ENCODE measurements around the gene SYTL3.

SYTL3 gene

GRCh38 chr6:158797331-158798310 lies 147.8 kb downstream of the SYTL3 start:
- H3K4me3 Mint-ChIP-seq: no peak overlapping the region
- peak overlapping the region; percentile 49 for H3K27ac Mint-ChIP-seq
- no peaks in the 10 kb centered on the region for H3K27me3 Mint-ChIP-seq (ENCODE audit: low read depth)
- peaks cover 54% of the 10 kb centered on the region for H3K4me1 Mint-ChIP-seq (ENCODE audit: low read depth)
- H3K36me3 Mint-ChIP-seq (ENCODE audit: low read depth): peaks cover 33% of the 10 kb centered on the region
- no peak for DNase-seq (ENCODE audit: low spot score)
- no peaks in the 10 kb centered on the region for H3K9me3 Mint-ChIP-seq

- Mint-ChIP-seq H3K4me3 (no peak overlapping the region), H3K9me3 (no peaks in the 10 kb centered on the region), H3K4me1 (ENCODE audit: low read depth) (peaks cover 55% of the 10 kb centered on the region), H3K27me3 (ENCODE audit: low read depth) (no peaks in the 10 kb centered on the region), H3K27ac (peak overlapping the region; percentile 4), H3K36me3 (ENCODE audit: low read depth) (peaks cover 35% of the 10 kb centered on the region)
- no peak for DNase-seq (ENCODE audit: low spot score)
Measured at GRCh38 chr6:158798311-158798710, 148.5 kb downstream of the SYTL3 start.

GRCh38 chr6:158799051-158799792 lies 149.4 kb downstream of the SYTL3 start:
- Mint-ChIP-seq H3K27me3 (ENCODE audit: low read depth) (no peaks in the 10 kb centered on the region), H3K4me3 (no peak overlapping the region), H3K36me3 (ENCODE audit: low read depth) (peaks cover 36% of the 10 kb centered on the region), H3K9me3 (no peaks in the 10 kb centered on the region), H3K4me1 (ENCODE audit: low read depth) (peaks cover 56% of the 10 kb centered on the region), H3K27ac (no peak overlapping the region)
- DNase-seq (ENCODE audit: low spot score): no peak

- peaks cover 63% of the 10 kb centered on the region for H3K4me1 Mint-ChIP-seq (ENCODE audit: low read depth)
- no peak for DNase-seq (ENCODE audit: low spot score)
- peaks cover 37% of the 10 kb centered on the region for H3K36me3 Mint-ChIP-seq (ENCODE audit: low read depth)
- no peak overlapping the region for H3K4me3 Mint-ChIP-seq
- no peaks in the 10 kb centered on the region for H3K27me3 Mint-ChIP-seq (ENCODE audit: low read depth)
- H3K27ac Mint-ChIP-seq: no peak overlapping the region
- H3K9me3 Mint-ChIP-seq: no peaks in the 10 kb centered on the region
Measured at GRCh38 chr6:158801655-158802294, 151.9 kb downstream of the SYTL3 start.

- H3K4me3 Mint-ChIP-seq: peak overlapping the region; percentile 73
- H3K27me3 Mint-ChIP-seq (ENCODE audit: low read depth): no peaks in the 10 kb centered on the region
- peaks cover 47% of the 10 kb centered on the region for H3K36me3 Mint-ChIP-seq (ENCODE audit: low read depth)
- H3K9me3 Mint-ChIP-seq: no peaks in the 10 kb centered on the region
- H3K27ac Mint-ChIP-seq: peak overlapping the region; percentile 79
- peak; percentile 42 for DNase-seq (ENCODE audit: low spot score)
- H3K4me1 Mint-ChIP-seq (ENCODE audit: low read depth): peaks cover 67% of the 10 kb centered on the region
Measured at GRCh38 chr6:158803733-158804143, 153.9 kb downstream of the SYTL3 start.

- peaks cover 68% of the 10 kb centered on the region for H3K4me1 Mint-ChIP-seq (ENCODE audit: low read depth)
- no peaks in the 10 kb centered on the region for H3K27me3 Mint-ChIP-seq (ENCODE audit: low read depth)
- no peak for DNase-seq (ENCODE audit: low spot score)
- peaks cover 47% of the 10 kb centered on the region for H3K36me3 Mint-ChIP-seq (ENCODE audit: low read depth)
- peak overlapping the region; percentile 79 for H3K27ac Mint-ChIP-seq
- H3K9me3 Mint-ChIP-seq: no peaks in the 10 kb centered on the region
- H3K4me3 Mint-ChIP-seq: peak overlapping the region; percentile 73
Measured at GRCh38 chr6:158804207-158804606, 154.4 kb downstream of the SYTL3 start.

- peak overlapping the region; percentile 52 for H3K4me3 Mint-ChIP-seq
- peaks cover 55% of the 10 kb centered on the region for H3K36me3 Mint-ChIP-seq (ENCODE audit: low read depth)
- no peaks in the 10 kb centered on the region for H3K27me3 Mint-ChIP-seq (ENCODE audit: low read depth)
- no peaks in the 10 kb centered on the region for H3K9me3 Mint-ChIP-seq
- peak overlapping the region; percentile 75 for H3K27ac Mint-ChIP-seq
- no peak for DNase-seq (ENCODE audit: low spot score)
- peaks cover 73% of the 10 kb centered on the region for H3K4me1 Mint-ChIP-seq (ENCODE audit: low read depth)
Measured at GRCh38 chr6:158805698-158806377, 156.0 kb downstream of the SYTL3 start.

GRCh38 chr6:158807515-158808441 lies 157.9 kb downstream of the SYTL3 start:
- peaks cover 82% of the 10 kb centered on the region for H3K4me1 Mint-ChIP-seq (ENCODE audit: low read depth)

GRCh38 chr6:158808442-158808833 lies 158.6 kb downstream of the SYTL3 start:
- Mint-ChIP-seq H3K27me3 (ENCODE audit: low read depth) (no peaks in the 10 kb centered on the region), H3K9me3 (no peaks in the 10 kb centered on the region), H3K4me1 (ENCODE audit: low read depth) (peaks cover 85% of the 10 kb centered on the region), H3K4me3 (no peak overlapping the region), H3K36me3 (ENCODE audit: low read depth) (peaks cover 64% of the 10 kb centered on the region), H3K27ac (peak overlapping the region; percentile 37)
- DNase-seq (ENCODE audit: low spot score): no peak

More at GRCh38 chr6:158807515-158808441, 157.9 kb downstream of the SYTL3 start:
- peaks cover 61% of the 10 kb centered on the region for H3K36me3 Mint-ChIP-seq (ENCODE audit: low read depth)
- no peak for DNase-seq (ENCODE audit: low spot score)
- no peaks in the 10 kb centered on the region for H3K9me3 Mint-ChIP-seq
- H3K4me3 Mint-ChIP-seq: peak overlapping the region; percentile 16
- peak overlapping the region; percentile 13 for H3K27ac Mint-ChIP-seq
- no peaks in the 10 kb centered on the region for H3K27me3 Mint-ChIP-seq (ENCODE audit: low read depth)

- no peak for DNase-seq (ENCODE audit: low spot score)
- Mint-ChIP-seq H3K27ac (peak overlapping the region; percentile 37), H3K27me3 (ENCODE audit: low read depth) (no peaks in the 10 kb centered on the region), H3K4me3 (no peak overlapping the region), H3K4me1 (ENCODE audit: low read depth) (peaks cover 84% of the 10 kb centered on the region), H3K36me3 (ENCODE audit: low read depth) (peaks cover 69% of the 10 kb centered on the region), H3K9me3 (no peaks in the 10 kb centered on the region)
Measured at GRCh38 chr6:158808941-158809678, 159.3 kb downstream of the SYTL3 start.

- H3K4me1 Mint-ChIP-seq (ENCODE audit: low read depth): peaks cover 88% of the 10 kb centered on the region
- no peak for DNase-seq (ENCODE audit: low spot score)
- H3K36me3 Mint-ChIP-seq (ENCODE audit: low read depth): peaks cover 77% of the 10 kb centered on the region
- H3K27ac Mint-ChIP-seq: no peak overlapping the region
- H3K27me3 Mint-ChIP-seq (ENCODE audit: low read depth): no peaks in the 10 kb centered on the region
- H3K4me3 Mint-ChIP-seq: no peak overlapping the region
- H3K9me3 Mint-ChIP-seq: no peaks in the 10 kb centered on the region
Measured at GRCh38 chr6:158810155-158811095, 160.6 kb downstream of the SYTL3 start.

All from T-helper 2 cell treated with Interferon-gamma antibody and Interleukin-4, amounts not matched to agents 5 μg/mL and 100 μg/mL, for 36 hours (primary cell).